ENCODE measurements around the gene RHBDL2. TPM values are rescaled to one million over a fixed set of nuclear protein-coding genes. Genes with fewer than 3 reads are reported as not detected.
A peak's percentile ranks its signal among the peaks of the same experiment; 100 is the strongest.

The RHBDL2 gene
- total RNA-seq, 2 donors from 2014 or later: not detected

GRCh38 chr1:38962560-38962959 lies 20.9 kb upstream of the RHBDL2 start:
- no peaks in the 10 kb centered on the region for H3K36me3 Mint-ChIP-seq (ENCODE audit: low read depth)
- no peak overlapping the region for H3K27ac Mint-ChIP-seq
- Histone ChIP-seq H3K4me1 (ENCODE audit: control insufficient read depth, insufficient read depth, low read length) (no peaks in the 10 kb centered on the region), H3K4me3 (ENCODE audit: low read length) (no peak overlapping the region), H3K27ac (ENCODE audit: low read depth, low read length) (no peak overlapping the region), H3K9ac (ENCODE audit: extremely low read depth, low read length, poor library complexity, severe bottlenecking) (no peak overlapping the region), H3K36me3 (ENCODE audit: control insufficient read depth, insufficient read depth, low read length) (no peaks in the 10 kb centered on the region), H3K9me3 (ENCODE audit: control insufficient read depth, low read length) (no peaks in the 10 kb centered on the region), H3K27me3 (ENCODE audit: control insufficient read depth, insufficient read depth, low read length, poor library complexity, severe bottlenecking) (peaks cover 6% of the 10 kb centered on the region)
- WGBS, 2 experiments (ENCODE audit: insufficient coverage in 1 of 2, insufficient read length in 1 of 2): 81 to 90% methylated on average over 2 to 7 of the region's 7 CpGs
- no peak overlapping the region for H3K4me3 Mint-ChIP-seq
- DNase-seq: no peak
- no peak for TF ChIP-seq CTCF (conservative IDR thresholded peaks at IDR 0.05)
- H3K27me3 Mint-ChIP-seq (ENCODE audit: insufficient read depth): peaks cover 13% of the 10 kb centered on the region
- no peaks in the 10 kb centered on the region for H3K4me1 Mint-ChIP-seq
- H3K9me3 Mint-ChIP-seq: no peaks in the 10 kb centered on the region

- no peak for DNase-seq
- no peak overlapping the region for H3K4me3 ChIP-seq (ENCODE audit: low read length)
- H3K27me3 ChIP-seq (ENCODE audit: control insufficient read depth, insufficient read depth, low read length, poor library complexity, severe bottlenecking): peaks cover 2% of the 10 kb centered on the region
- H3K36me3 Mint-ChIP-seq (ENCODE audit: low read depth): no peaks in the 10 kb centered on the region
- H3K9me3 Mint-ChIP-seq: no peaks in the 10 kb centered on the region
- no peak overlapping the region for H3K9ac ChIP-seq (ENCODE audit: extremely low read depth, low read length, poor library complexity, severe bottlenecking)
- H3K4me1 Mint-ChIP-seq: no peaks in the 10 kb centered on the region
- peaks cover 8% of the 10 kb centered on the region for H3K27me3 Mint-ChIP-seq (ENCODE audit: insufficient read depth)
- no peak for TF ChIP-seq CTCF (conservative IDR thresholded peaks at IDR 0.05)
- WGBS, 2 experiments (ENCODE audit: insufficient coverage in 1 of 2, insufficient read length in 1 of 2): 87 to 100% methylated on average over 1 to 3 of the region's 3 CpGs
- no peak overlapping the region for H3K27ac ChIP-seq (ENCODE audit: low read depth, low read length)
- no peaks in the 10 kb centered on the region for H3K9me3 ChIP-seq (ENCODE audit: control insufficient read depth, low read length)
- no peaks in the 10 kb centered on the region for H3K36me3 ChIP-seq (ENCODE audit: control insufficient read depth, insufficient read depth, low read length)
- no peak overlapping the region for H3K4me3 Mint-ChIP-seq
- H3K4me1 ChIP-seq (ENCODE audit: control insufficient read depth, insufficient read depth, low read length): no peaks in the 10 kb centered on the region
- H3K27ac Mint-ChIP-seq: no peak overlapping the region
Observed at GRCh38 chr1:38962113-38962512, 20.5 kb upstream of the RHBDL2 start.

GRCh38 chr1:38958967-38959366 lies 17.3 kb upstream of the RHBDL2 start:
- Mint-ChIP-seq H3K9me3 (no peaks in the 10 kb centered on the region), H3K36me3 (ENCODE audit: low read depth) (no peaks in the 10 kb centered on the region), H3K27me3 (ENCODE audit: insufficient read depth) (peaks cover 3% of the 10 kb centered on the region), H3K4me3 (no peak overlapping the region), H3K4me1 (no peaks in the 10 kb centered on the region), H3K27ac (peak overlapping the region; percentile 38)
- no peak overlapping the region for H3K9ac ChIP-seq (ENCODE audit: extremely low read depth, low read length, poor library complexity, severe bottlenecking)
- 91% methylated on average over 2 of the region's 2 CpGs; no CpG with 5 or more reads in 1 of the 2 experiments for WGBS, 2 experiments (ENCODE audit: insufficient coverage in 1 of 2, insufficient read length in 1 of 2)
- no peaks in the 10 kb centered on the region for H3K36me3 ChIP-seq (ENCODE audit: control insufficient read depth, insufficient read depth, low read length)
- TF ChIP-seq CTCF (conservative IDR thresholded peaks at IDR 0.05): no peak
- no peak overlapping the region for H3K4me3 ChIP-seq (ENCODE audit: low read length)
- no peaks in the 10 kb centered on the region for H3K9me3 ChIP-seq (ENCODE audit: control insufficient read depth, low read length)
- DNase-seq: no peak
- H3K27me3 ChIP-seq (ENCODE audit: control insufficient read depth, insufficient read depth, low read length, poor library complexity, severe bottlenecking): no peaks in the 10 kb centered on the region
- H3K4me1 ChIP-seq (ENCODE audit: control insufficient read depth, insufficient read depth, low read length): no peaks in the 10 kb centered on the region
- no peak overlapping the region for H3K27ac ChIP-seq (ENCODE audit: low read depth, low read length)

Data from endodermal cell (in vitro differentiated cells).